HG03565 (cell line): Measurements from ENCODE around the gene TRIM2.

Experiments used
- ATAC-seq: cut with Tn5 transposase; IDR thresholded peaks from one replicate; pipeline ENCODE4 v1.9.1; 2021; ENCODE audit warnings: mild to moderate bottlenecking, moderate library complexity; ENCODE audit not compliant: unreplicated experiment

The TRIM2 gene

DNA sequence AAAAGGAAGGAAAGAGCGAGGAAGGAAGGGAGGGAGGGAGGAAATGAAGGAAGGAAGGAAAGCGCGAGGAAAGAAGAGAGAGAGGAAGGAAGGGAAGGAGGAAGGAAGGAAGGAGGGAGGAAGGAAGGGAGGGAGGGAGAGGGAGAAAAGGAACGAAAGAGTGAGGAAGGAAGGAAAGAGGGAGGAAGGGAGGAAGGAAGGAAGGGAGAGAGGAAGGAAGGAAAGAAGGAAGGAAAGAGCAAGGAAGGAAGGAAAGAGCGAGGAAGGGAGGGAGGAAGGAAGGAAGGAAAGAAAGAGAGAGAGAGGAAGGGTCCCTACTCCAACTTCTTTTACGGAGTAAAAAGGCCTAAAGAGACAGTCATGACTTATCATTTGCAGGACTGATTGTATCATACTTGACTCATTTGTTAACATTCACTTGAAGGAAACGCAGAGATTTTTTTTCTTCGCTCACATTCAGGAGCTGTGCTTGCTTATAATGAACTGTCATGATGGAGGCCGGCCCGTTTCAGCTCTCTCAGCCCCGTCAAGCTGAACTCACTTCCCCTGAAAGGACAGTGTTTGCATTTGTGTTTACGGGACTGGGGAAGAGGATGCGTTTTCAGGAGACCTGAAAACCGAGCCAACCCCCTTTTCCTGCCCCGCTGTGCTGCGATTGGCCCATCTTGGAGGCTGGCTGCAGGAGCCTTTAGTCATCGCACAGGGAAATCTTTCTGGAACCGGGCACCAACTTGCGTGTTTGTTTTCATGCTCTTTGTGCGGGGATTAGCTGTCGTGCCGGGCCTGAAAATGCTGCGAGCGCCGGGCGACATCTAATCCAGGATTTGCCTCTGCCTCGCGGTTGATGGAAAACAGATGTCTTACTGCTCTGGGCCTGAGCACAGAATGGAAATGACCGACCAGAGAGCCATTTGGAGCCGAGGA, 17.8 kb downstream of the TRIM2 start:
- ATAC-seq, result no peak

DNA sequence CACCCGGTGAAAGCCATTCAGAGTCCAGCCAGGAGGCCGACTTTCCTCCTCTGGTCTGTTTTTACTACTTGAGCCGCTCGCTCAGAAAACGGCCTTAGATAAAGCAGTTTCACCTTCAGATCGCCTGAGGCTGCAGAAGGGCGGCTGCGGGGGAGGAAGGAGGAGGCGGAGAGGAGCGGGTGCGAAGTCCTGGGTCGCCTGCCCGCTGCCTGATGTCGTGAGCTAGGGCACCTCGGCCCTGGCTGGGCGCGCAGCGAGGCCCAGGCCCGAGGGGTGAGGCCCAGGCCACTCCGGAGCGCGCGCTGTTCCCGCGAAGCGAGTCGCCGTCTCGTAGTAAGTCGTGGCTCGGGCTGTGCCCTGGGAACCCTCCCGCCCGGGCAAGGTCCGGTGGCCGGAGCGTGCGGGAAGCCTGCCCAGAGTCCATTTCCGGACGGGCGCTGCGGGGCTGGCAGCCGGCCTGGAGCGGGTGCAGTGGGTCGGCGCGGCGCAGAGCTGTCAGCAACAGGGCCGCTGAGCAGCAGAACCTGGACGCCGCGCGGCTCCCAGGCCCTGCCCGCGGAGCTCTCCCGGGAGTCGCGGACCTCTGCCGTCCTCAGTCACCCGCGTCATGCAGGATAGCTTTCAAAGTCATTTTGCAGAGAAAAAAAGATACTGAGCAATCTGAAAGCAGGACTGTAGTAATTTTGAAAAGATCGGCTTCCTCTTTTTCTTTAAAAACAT, 18.6 kb downstream of the TRIM2 start:
- no peak for ATAC-seq

DNA sequence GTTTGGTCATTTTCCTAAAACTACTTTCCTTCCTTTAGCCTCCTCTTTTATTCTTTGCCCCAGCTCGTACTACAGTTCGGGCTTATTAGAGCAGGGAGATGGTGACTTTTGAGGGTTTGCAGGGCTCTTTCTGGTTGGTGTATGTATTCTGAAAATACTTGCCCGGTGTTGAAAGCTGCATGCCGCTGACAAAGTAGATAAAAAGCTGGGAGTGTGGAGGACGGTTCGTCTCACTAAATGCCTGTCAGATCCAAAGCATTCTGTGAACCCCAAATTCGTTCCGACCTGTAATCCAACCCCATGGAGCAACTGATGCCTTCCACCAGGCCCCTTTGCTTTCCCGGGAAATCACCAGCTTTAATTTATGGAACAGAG, 19.2 kb downstream of the TRIM2 start:
- ATAC-seq, result no peak

DNA sequence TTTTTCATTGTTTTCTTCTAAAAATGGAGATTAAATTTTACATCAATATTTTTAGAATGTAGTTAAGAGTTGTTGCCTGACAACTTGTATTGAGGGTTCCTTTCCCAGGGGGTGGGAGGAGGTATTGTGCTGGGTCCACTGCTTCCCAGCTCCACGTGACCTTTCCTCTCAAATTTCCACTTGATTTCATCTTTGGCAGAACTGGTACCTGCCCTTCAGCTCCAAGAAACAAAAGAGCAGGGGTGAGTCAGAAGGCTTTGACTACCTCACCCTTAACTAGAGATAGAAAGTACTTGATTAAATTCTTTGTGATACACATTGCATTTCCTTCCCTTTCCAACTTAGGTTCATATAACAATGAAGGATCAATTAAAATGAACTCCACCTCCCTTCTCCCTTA, 19.7 kb downstream of the TRIM2 start:
- no peak for ATAC-seq

DNA sequence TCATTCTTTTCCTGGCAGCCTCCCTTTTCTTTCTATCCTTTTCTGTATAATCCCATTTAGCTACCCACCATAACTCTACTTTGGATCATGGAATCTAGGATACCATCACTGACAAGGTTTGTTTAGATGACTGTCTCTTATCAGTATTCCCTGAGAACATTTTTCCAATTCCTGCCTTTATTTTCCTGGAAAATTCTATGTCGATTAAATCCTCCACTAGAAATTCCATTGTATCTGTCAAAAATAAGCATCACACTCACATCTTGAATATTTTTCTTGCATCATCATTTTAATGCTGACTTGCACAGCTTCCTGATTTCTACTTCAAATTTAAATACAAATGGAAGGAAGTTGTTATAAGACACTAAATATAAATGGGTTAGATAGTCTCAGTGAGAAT, 20.2 kb downstream of the TRIM2 start:
- no peak for ATAC-seq

DNA sequence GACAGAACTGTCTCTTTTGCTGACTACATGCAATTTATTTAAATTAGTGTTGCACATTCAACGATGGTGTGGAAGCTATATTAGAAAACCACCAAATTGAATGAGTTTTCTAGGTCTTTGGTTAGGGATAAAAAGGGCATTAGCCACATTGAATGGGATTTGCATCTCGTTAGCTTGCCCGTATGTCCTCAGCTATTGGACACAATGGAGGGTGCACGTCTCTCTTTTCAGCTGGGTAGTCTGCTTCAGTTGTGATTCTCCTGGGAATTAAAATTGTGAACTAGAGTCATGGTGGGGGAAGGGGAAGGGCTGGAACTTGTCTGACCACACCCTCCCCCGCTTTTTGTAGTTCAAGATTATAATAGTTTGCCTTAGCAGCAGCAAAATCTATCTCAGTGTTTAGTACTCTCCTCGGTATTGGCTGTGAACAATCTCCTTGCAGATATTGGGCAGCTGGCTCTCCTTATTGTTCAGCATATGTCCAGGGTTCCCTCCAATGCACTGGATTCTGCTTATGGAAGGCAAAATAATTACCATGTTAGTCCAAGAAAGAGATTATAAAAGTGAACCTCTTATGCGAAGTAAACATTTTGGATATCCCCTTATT, 23.3 kb downstream of the TRIM2 start:
- ATAC-seq, result no peak

DNA sequence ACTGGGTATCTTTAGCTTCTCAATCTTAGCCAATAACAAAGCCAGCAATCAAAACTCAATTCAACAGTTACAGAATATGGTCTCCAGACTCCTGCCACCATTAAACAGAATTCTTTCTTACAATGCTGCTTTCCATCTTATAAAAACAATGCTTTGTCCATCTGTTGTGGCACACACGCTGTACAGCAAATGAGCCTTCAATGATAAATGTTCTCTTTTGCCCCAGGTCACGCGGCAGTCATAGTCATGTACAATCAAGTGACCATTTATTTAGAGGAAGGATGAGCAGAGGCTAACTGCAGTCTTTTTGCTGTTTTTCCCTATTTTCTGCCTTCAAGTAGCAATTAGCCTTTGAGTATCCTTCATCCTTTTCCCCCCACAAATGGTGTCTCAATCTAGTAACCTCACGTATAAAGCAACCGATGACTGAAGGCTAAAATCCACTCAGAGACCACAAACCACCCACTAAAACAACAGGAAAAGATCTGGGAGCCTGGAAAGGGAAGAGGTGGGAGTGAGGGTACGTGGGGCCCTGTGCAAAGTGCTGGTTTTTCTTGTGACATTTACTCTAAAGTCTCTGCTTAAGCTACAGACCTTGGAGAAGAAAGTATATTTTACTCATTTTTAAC, 24.4 kb downstream of the TRIM2 start:
- no peak for ATAC-seq

DNA sequence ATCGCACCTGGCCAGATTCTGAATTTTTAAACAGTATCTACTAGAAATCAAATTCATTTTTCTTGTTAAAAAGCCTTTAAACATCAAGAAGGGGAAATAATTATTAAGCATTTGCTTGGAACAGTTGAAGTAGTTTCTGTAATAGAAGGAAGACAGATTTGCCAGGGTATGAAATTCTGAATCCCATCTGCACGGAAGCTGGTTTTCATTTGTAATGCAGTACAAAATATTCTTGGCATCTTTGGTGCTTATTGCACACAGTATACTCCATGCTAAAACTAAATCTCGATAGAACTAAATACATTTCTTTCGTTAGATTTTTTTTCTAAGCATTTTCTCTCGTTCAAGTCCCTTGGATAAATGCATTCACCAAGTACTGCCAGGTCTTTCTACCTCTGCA, 25.3 kb downstream of the TRIM2 start:
- ATAC-seq, result no peak

DNA sequence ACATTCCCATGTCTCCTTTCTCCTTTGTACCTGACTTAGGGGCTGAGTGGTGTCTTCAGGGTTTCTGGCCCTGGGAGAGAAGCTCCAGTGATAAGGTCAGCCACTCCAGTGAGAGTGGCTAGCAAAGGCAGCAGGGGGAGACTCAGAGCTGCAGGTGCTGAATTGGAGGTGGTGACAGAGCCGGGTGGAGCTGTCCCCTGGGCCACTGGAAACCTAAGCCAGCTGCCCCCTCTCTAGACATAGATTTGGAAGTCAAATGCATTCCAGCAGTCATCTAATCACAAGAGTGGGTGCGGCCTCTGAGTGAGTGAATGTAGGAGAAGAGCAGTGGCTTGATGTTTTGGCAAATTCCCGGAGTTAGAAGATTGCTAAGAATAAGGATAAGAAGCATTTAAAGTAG, 28.5 kb downstream of the TRIM2 start:
- no peak for ATAC-seq

DNA sequence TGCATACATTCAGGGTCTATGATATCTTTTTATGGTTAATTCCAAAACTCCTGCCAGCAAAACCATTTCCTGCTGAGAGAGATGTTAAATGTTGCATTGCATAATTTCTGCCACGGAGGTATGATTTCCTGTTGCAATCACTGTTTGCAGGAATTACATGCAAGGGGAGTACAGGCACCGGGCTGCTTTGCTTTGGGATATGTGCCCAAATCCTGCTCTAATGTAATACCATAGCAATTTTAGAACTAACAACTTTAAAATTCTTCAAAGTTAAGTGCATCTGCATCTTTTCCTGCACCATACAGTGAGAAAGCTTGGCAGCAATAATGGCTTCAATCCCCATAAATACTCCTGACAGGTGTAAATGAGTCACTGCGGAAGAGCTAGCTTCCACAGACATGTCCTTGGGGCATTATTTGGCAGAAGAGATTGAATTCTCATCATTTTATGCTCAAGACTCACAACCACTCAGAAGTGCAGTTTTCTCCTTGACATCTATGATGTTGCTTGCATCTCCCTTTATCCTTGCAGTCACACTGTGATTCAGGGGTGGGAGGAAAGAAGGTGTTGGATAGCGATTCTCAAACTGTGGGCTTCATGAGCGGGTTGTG, 29.6 kb downstream of the TRIM2 start:
- ATAC-seq, result no peak

DNA sequence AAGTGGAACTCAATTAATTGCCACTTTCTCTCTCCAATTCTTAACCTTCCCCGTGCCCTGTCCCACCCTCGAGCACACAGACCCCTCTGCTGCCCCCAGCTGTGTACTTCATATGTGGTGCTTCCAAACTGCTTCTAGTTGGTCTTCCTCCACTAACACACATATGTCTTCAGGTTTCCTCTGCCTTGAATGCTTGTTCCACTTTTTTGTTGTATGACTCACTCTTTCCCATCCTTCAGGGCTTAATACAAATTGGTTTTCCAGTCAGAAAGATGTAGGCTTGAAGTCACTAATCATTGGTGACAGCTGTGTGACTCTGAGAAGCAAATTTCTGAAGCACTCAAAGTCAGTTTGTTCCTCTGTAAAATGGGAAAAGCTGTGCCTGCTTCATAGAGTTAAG, 30.6 kb downstream of the TRIM2 start:
- no peak for ATAC-seq

DNA sequence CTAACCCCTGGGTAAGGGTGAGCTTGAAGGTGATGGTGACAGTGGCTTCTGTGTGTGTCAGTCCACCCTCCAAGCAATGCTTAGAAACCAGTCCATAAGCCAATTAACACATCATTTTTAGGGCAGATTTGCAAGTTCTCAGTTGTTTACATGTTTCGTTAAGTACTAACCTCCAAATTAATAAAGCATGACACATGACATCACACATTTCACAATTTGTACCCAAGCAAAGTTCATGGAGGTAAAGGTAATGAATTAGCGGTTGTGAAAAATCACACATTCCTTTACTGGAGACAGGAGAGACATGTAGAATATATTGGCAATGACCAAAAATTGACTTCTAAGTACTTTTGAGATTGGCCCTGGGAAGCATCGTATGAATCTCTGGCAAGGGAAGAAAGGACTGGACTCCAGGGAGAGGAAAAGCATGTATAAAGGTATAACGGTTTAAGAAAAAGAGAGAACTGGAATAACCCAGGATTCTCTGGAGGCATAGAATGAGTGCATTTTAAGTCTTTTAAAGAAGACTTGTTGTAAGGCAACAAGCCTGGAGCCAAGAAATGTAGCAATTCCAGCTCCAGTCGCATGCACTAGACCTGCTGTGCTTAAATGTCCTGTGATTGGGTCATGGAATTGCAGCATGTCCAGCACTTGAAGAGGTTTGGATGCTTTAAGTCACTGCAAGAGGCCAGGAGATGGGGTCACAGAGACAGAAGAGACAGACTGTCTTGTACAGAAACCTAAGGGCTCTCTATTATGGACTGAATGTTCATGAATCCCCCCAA, 34.1 kb downstream of the TRIM2 start:
- no peak for ATAC-seq

DNA sequence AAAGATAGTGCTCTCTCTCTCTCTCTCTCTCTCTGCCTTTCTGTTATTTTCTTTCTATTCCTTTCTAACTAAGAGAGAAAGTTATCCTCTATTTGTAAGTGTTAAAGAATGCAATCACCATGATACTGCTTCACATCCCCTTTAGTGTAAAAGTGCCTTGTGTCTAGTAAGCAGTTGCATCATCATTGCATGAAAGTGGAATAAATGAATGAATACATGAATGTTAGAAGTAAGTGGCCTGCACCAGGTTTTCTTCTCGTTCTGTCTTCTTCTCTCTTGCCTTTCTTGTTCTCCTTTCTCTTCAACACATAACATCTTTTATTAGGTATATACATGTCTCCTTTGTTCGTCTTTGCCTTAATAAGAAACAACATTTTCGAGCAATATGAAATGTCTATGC, 35.2 kb downstream of the TRIM2 start:
- no peak for ATAC-seq

DNA sequence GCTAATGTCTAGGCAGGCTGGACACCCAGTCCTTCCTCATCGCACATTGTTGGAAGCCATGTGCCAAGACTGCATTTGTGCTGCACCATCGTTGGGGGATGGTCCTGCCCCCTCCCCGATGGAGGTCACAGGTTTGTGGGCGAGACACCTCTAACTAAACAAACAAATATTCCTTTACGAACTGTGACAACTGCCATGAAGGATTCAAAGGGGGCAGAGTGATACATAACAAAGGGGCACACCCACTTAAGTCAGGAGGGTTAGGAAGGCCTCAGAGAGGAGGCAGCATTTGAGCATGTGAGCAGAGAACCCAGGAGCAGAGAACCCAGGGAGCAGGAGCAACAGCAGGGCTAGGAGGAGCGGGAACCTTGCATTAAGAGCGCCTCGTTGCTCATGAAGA, 37.1 kb downstream of the TRIM2 start:
- no peak for ATAC-seq

DNA sequence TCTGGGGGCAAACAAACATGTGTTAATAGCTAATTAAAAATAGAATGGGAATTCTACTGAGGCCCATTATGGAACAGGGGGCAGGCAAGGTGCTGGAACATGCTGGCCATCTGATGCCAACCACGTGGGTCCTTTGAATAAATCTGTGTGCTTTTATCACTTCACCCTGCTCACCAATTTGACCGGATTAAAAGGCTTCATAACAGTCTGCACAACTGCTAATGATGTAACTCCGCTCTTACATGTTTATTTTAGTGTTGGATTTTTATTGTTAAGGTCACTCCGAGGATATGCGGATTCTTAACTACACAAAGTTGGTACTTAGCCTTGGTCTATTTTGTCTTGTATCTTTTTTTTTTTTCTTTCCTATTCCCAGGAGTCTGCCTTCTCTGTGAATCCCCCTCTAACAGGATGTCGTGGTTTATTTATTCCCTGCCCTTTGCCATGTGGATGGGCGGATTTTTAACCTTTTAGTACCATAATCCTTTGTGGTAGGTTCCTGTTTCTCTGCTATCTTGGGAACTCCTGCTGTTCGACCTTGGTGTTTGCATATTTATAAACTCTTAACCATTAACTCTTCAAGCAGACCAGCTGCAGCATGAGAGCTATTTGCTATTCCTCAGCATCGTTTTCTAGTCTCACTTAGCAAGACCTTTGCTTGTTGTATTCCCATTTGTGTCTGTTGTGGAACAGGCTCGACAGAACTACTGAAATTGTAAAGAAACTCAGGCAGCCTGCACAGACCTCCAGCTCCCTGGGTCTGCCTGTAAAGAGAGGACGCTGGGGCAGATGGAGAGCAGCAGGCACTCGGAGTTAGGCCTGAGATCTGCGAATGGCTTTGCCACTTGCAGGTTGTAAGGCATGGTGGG, 38.0 kb downstream of the TRIM2 start:
- no peak for ATAC-seq

DNA sequence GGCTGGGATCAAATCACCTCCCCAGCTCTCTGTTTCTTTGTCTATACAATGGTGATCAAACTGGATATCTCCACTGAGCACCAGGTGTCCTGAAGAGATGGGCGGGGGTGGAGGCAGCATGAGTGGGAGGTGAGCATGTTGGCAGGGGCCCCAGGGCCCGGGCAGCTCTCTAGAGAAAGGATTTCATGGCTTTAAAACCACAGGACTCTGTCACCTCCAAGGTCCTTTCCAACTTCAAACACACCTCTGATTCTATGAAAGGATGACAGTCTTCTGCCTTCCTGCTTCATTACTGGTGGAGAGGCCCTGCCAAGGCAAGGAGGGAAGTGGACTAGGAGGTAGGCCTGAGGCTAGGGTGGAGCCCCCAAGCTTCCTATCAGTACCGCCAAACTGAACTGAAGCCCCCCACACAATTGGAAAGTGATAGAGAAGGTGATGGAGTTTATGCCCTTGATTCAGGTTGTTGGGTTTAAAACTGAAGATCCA, 38.6 kb downstream of the TRIM2 start:
- ATAC-seq, result no peak

DNA sequence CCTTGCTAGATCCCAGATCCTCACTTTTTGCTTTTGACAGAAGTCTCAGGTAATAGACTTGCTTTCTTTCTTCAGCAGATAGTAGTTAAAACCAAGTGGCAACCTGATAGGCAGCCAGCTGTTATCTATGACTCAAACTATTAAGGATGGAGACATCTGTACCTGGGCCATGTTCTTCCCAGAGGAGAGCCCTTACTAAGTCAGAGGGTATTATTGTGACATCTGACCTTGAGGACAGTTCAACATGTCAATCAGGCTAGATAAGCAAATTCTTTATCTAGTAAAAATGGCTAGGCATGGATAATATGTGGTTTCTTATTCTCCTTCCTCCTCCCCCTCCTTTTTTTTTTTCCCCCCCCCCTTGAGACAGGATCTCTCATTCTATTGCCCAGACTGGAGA, 39.2 kb downstream of the TRIM2 start:
- ATAC-seq, result no peak

DNA sequence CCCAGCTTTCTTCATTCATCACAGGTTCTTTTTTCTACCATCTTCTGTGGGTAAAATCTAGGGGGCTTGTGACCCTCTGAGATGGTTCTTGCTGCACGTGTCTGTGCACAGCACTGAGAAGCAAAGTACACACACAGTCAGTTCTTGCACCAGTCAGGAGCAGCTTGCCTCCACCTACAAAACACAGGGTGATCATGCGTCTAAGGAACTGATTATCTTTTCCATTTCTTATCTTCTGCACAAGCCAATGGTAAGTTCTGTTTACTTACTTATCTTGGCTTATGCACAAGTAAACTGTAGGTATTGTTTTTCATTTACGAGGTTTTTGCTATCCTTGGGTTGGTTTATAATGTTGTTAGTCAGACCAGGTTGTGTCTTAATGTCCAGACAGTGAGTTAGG, 40.7 kb downstream of the TRIM2 start:
- ATAC-seq, result no peak

DNA sequence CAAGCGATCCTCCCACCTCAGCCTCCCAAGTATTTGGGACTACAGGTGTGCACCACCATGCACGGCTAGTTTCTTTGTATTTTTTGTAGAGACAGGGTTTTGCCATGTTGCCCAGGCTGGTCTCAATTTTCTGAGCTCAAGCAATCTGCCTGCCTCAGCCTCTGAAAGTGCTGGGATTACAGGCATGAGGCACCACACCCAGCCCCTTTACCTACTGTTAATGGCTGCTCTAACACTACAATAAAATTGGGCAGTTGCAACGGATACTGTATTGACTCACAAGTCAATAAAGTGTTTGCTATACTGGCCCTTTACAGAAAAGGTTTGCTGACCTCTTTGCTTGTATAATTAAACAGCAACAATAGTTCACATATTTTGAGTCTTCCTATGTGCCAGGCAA, 41.5 kb downstream of the TRIM2 start:
- ATAC-seq, result no peak
